HepG2 (cell line): ENCODE results near the gene ITGA2. TPM values are rescaled to one million over a fixed set of nuclear protein-coding genes. Genes with fewer than 3 reads are reported as not detected.

Experiments
- E2F5 ChIP-seq: sonication (generic); formaldehyde crosslinking; conservative IDR thresholded peaks from 2 replicates; pipeline ENCODE4 v1.4.0; 2020; ENCODE audit warnings: missing genetic modification reagents
- MZF1 ChIP-seq: sonication (generic); formaldehyde crosslinking; IDR thresholded peaks from 2 replicates; pipeline ENCODE4 v1.8.1; 2023; ENCODE audit warnings: mild to moderate bottlenecking, missing genetic modification reagents, borderline replicate concordance
- NBN ChIP-seq: fragments of 450-650 bp; conservative IDR thresholded peaks from 2 replicates; pipeline ENCODE4 v1.6.1; 2017
- NCOR1 ChIP-seq: fragments of 200-600 bp; sonication (generic); IDR thresholded peaks from 2 replicates; pipeline ENCODE4 v1.7.0; 2017; ENCODE audit warnings: antibody characterized with exemption, low read length, borderline replicate concordance
- PPARG ChIP-seq: conservative IDR thresholded peaks from 2 replicates; pipeline ENCODE4 v1.6.1; 2016; ENCODE audit warnings: missing biosample characterization, missing genetic modification reagents
- SCMH1 ChIP-seq: sonication (generic); formaldehyde crosslinking; IDR thresholded peaks from 2 replicates; pipeline ENCODE4 v1.9.0; 2021; ENCODE audit warnings: missing genetic modification reagents, mild to moderate bottlenecking, borderline replicate concordance
- SP2 ChIP-seq: sonication (generic); formaldehyde crosslinking; IDR thresholded peaks from 2 replicates; pipeline ENCODE4 v1.5.1; 2020; ENCODE audit warnings: mild to moderate bottlenecking, missing genetic modification reagents
- ZBTB26 ChIP-seq: IDR thresholded peaks from 2 replicates; pipeline ENCODE4 v1.6.1; 2016; ENCODE audit warnings: missing compliant biosample characterization, missing genetic modification reagents, borderline replicate concordance
- ZKSCAN8 ChIP-seq: IDR thresholded peaks from 2 replicates; pipeline ENCODE4 v1.6.1; 2016; ENCODE audit warnings: borderline replicate concordance, missing genetic modification reagents, missing compliant biosample characterization
- ZMAT5 ChIP-seq: sonication (generic); formaldehyde crosslinking; IDR thresholded peaks from 2 replicates; pipeline ENCODE4 v1.5.0; 2020; ENCODE audit warnings: mild to moderate bottlenecking, low read depth, missing genetic modification reagents, borderline replicate concordance
- ZNF292 ChIP-seq: sonication (generic); formaldehyde crosslinking; IDR thresholded peaks from 2 replicates; pipeline ENCODE4 v1.8.1; 2022; ENCODE audit warnings: mild to moderate bottlenecking, low read depth, missing genetic modification reagents, borderline replicate concordance
- ZNF326 ChIP-seq: sonication (generic); formaldehyde crosslinking; IDR thresholded peaks from 2 replicates; pipeline ENCODE4 v1.4.0; 2020; ENCODE audit warnings: missing genetic modification reagents, borderline replicate concordance
- ZNF34 ChIP-seq: sonication (generic); formaldehyde crosslinking; IDR thresholded peaks from 2 replicates; pipeline ENCODE4 v1.4.0; 2020; ENCODE audit warnings: mild to moderate bottlenecking, missing genetic modification reagents, borderline replicate concordance
- polyA plus RNA-seq, 8 experiments: library from polyadenylated mRNA; depleted of rRNA in 3 of 8; stranded (reverse) in 7 of 8; unstranded in 1 of 8; fragments of >200 nt; fragmentation: Illumina TruSeq in 4 of 8; extraction: Trizol in 4 of 8; gene quantifications; 2 replicates each; pipeline versions ENCODE4 v1.2.1 to v1.2.3, GENCODE V29; 2011 to 2016; ENCODE audit warnings: low read depth in 4 of 8, missing spikeins in 1 of 8, mixed read lengths in 1 of 8; ENCODE audit not compliant: insufficient read depth in 1 of 8
- total RNA-seq, 5 experiments: library from RNA; depleted of rRNA; stranded (reverse); fragments of >200 nt; fragmentation: Illumina TruSeq; extraction: Trizol; gene quantifications; 2 replicates each; pipeline ENCODE4 v1.2.3, GENCODE V29; 2016; ENCODE audit warnings: low read depth in 1 of 5
- TF ChIP-seq, protein P1 (sequence below): IDR thresholded peaks from 2 replicates; pipeline ENCODE4 v1.6.1; 2016; ENCODE audit warnings: low read depth, missing genetic modification reagents, missing compliant biosample characterization
- TF ChIP-seq, protein P2 (sequence below): sonication (generic); formaldehyde crosslinking; IDR thresholded peaks from 2 replicates; pipeline ENCODE4 v1.9.0; 2022; ENCODE audit warnings: missing genetic modification reagents, mild to moderate bottlenecking, borderline replicate concordance

Gene ITGA2
- total and polyA plus RNA-seq, 2 of the 13 experiments (the other 11 are each of a cell fraction or from before 2014, with no cell fraction given): 15.8 to 58.3 TPM

DNA sequence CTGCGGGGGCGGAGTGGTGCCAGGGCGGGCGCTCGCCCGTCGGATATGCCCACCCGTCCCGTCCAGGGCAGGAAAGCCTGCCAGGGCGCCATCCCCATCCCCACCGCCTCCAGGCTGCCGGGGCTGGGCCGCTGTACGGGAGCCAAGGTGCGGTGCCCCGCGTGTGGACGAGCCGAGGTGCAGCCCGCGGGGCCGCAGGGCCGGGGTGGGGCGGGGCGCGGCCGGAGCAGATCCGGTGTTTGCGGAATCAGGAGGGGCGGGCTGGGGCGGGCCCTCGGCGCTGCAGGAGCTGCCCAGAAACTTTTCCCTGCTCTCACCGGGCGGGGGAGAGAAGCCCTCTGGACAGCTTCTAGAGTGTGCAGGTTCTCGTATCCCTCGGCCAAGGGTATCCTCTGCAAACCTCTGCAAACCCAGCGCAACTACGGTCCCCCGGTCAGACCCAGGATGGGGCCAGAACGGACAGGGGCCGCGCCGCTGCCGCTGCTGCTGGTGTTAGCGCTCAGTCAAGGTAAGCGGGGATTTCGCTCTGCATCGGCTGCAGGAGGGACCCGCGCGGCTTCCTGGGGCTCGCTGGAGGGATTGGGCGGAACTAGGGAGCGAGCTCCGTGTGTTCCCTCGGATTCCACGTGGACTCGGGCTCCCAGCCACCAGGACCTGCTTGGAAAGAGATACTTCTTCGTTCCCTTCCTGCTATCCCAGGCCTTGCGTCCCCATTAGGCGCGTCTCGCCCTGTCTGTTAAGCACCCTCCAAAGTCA, at the start of gene ITGA2 (continued):
- no peak for TF ChIP-seq E2F5 (CRISPR knock-in tag)
- TF ChIP-seq, protein P1, sequence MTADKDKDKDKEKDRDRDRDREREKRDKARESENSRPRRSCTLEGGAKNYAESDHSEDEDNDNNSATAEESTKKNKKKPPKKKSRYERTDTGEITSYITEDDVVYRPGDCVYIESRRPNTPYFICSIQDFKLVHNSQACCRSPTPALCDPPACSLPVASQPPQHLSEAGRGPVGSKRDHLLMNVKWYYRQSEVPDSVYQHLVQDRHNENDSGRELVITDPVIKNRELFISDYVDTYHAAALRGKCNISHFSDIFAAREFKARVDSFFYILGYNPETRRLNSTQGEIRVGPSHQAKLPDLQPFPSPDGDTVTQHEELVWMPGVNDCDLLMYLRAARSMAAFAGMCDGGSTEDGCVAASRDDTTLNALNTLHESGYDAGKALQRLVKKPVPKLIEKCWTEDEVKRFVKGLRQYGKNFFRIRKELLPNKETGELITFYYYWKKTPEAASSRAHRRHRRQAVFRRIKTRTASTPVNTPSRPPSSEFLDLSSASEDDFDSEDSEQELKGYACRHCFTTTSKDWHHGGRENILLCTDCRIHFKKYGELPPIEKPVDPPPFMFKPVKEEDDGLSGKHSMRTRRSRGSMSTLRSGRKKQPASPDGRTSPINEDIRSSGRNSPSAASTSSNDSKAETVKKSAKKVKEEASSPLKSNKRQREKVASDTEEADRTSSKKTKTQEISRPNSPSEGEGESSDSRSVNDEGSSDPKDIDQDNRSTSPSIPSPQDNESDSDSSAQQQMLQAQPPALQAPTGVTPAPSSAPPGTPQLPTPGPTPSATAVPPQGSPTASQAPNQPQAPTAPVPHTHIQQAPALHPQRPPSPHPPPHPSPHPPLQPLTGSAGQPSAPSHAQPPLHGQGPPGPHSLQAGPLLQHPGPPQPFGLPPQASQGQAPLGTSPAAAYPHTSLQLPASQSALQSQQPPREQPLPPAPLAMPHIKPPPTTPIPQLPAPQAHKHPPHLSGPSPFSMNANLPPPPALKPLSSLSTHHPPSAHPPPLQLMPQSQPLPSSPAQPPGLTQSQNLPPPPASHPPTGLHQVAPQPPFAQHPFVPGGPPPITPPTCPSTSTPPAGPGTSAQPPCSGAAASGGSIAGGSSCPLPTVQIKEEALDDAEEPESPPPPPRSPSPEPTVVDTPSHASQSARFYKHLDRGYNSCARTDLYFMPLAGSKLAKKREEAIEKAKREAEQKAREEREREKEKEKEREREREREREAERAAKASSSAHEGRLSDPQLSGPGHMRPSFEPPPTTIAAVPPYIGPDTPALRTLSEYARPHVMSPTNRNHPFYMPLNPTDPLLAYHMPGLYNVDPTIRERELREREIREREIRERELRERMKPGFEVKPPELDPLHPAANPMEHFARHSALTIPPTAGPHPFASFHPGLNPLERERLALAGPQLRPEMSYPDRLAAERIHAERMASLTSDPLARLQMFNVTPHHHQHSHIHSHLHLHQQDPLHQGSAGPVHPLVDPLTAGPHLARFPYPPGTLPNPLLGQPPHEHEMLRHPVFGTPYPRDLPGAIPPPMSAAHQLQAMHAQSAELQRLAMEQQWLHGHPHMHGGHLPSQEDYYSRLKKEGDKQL (CRISPR knock-in tag): no peak
- peak; percentile 23 for TF ChIP-seq PPARG (CRISPR knock-in tag)
- no peak for TF ChIP-seq ZKSCAN8 (CRISPR knock-in tag)
- no peak for TF ChIP-seq ZNF326 (CRISPR knock-in tag)
- no peak for TF ChIP-seq ZMAT5 (CRISPR knock-in tag)
- TF ChIP-seq MZF1 (CRISPR knock-in tag): no peak
- TF ChIP-seq, protein P2, sequence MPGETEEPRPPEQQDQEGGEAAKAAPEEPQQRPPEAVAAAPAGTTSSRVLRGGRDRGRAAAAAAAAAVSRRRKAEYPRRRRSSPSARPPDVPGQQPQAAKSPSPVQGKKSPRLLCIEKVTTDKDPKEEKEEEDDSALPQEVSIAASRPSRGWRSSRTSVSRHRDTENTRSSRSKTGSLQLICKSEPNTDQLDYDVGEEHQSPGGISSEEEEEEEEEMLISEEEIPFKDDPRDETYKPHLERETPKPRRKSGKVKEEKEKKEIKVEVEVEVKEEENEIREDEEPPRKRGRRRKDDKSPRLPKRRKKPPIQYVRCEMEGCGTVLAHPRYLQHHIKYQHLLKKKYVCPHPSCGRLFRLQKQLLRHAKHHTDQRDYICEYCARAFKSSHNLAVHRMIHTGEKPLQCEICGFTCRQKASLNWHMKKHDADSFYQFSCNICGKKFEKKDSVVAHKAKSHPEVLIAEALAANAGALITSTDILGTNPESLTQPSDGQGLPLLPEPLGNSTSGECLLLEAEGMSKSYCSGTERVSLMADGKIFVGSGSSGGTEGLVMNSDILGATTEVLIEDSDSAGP (CRISPR knock-in tag): peak; percentile 86
- TF ChIP-seq ZNF292 (CRISPR knock-in tag): peak; percentile 86
- TF ChIP-seq ZBTB26 (CRISPR knock-in tag): peak; percentile 95
- TF ChIP-seq NBN: no peak
- TF ChIP-seq NCOR1: no peak
- TF ChIP-seq ZNF34 (CRISPR knock-in tag): no peak
- TF ChIP-seq SP2 (CRISPR knock-in tag): no peak; the same call in 1 of the 2 replicates
- TF ChIP-seq SCMH1 (CRISPR knock-in tag): no peak
